Stimulated activated CD4-positive, alpha-beta T cell treated with anti-CD3 and anti-CD28 coated beads, Interleukin-12 subunit alpha, Interleukin-12 subunit beta, amount 100 ng/mL, for 48 hours (primary cell): ENCODE data around the gene SLX4IP.

Experiments
- DNase-seq, 3 donors: peaks; one replicate each; pipeline ENCODE4 v3.0.0-alpha.2; 2020; ENCODE audit warnings: low read depth in 2 of 3, low spot score in 1 of 3

Gene SLX4IP

GRCh38 chr20:10547276-10548114 lies 112.4 kb downstream of the SLX4IP start:
- no peak for DNase-seq

GRCh38 chr20:10549511-10549910 lies 114.4 kb downstream of the SLX4IP start:
- DNase-seq = no peak

- no peak for DNase-seq
Measured at GRCh38 chr20:10550204-10551118, 115.4 kb downstream of the SLX4IP start.

- peak; percentile 4 to 16 (median 14) for DNase-seq
Measured at GRCh38 chr20:10551732-10552724, 116.9 kb downstream of the SLX4IP start.

- DNase-seq = peak; percentile 19 to 37 (median 34)
Measured at GRCh38 chr20:10553326-10553984, 118.3 kb downstream of the SLX4IP start.

GRCh38 chr20:10554285-10554684 lies 119.2 kb downstream of the SLX4IP start:
- no peak for DNase-seq

GRCh38 chr20:10555393-10555792 lies 120.3 kb downstream of the SLX4IP start:
- DNase-seq = no peak

- no peak for DNase-seq
Measured at GRCh38 chr20:10555865-10556308, 120.8 kb downstream of the SLX4IP start.

GRCh38 chr20:10556519-10557083 lies 121.5 kb downstream of the SLX4IP start:
- no peak for DNase-seq

- DNase-seq = no peak
Measured at GRCh38 chr20:10557685-10558084, 122.6 kb downstream of the SLX4IP start.

- DNase-seq = peak in 2 of 3 donors; percentile 13 to 44
Measured at GRCh38 chr20:10558635-10559187, 123.6 kb downstream of the SLX4IP start.

- no peak for DNase-seq
Measured at GRCh38 chr20:10559266-10559665, 124.2 kb downstream of the SLX4IP start.

GRCh38 chr20:10560686-10561085 lies 125.6 kb downstream of the SLX4IP start:
- no peak for DNase-seq

GRCh38 chr20:10561302-10561701 lies 126.2 kb downstream of the SLX4IP start:
- no peak for DNase-seq

GRCh38 chr20:10562899-10563298 lies 127.8 kb downstream of the SLX4IP start:
- no peak for DNase-seq

- no peak for DNase-seq
Measured at GRCh38 chr20:10563935-10564492, 128.9 kb downstream of the SLX4IP start.

- DNase-seq = no peak
Measured at GRCh38 chr20:10565191-10565921, 130.3 kb downstream of the SLX4IP start.
